HG03039 (cell line): ENCODE data around the gene AARS2.

Experiments used
- ATAC-seq: cut with Tn5 transposase; IDR thresholded peaks from one replicate; pipeline ENCODE4 v1.9.1; 2021; ENCODE audit warnings: mild to moderate bottlenecking, moderate library complexity; ENCODE audit not compliant: unreplicated experiment

Gene AARS2

GRCh38 chr6:44277763-44278162 lies 35.4 kb downstream of the AARS2 start:
- no peak for ATAC-seq

GRCh38 chr6:44276667-44277640 lies 36.2 kb downstream of the AARS2 start:
- ATAC-seq = no peak

GRCh38 chr6:44275749-44276648 lies 37.1 kb downstream of the AARS2 start:
- no peak for ATAC-seq

GRCh38 chr6:44275271-44275748 lies 37.8 kb downstream of the AARS2 start:
- ATAC-seq = no peak

- no peak for ATAC-seq
These were observed 39.5 kb downstream of the AARS2 start for GRCh38 chr6:44273617-44274016.

- no peak for ATAC-seq
These were observed 40.1 kb downstream of the AARS2 start for GRCh38 chr6:44272999-44273566.

- no peak for ATAC-seq
These were observed 40.6 kb downstream of the AARS2 start for GRCh38 chr6:44272529-44272928.

GRCh38 chr6:44271914-44272313 lies 41.2 kb downstream of the AARS2 start:
- ATAC-seq = no peak

- no peak for ATAC-seq
These were observed 41.8 kb downstream of the AARS2 start for GRCh38 chr6:44271406-44271723.

- ATAC-seq = no peak
These were observed 42.4 kb downstream of the AARS2 start for GRCh38 chr6:44270526-44271405.

- ATAC-seq = no peak
These were observed 43.1 kb downstream of the AARS2 start, which contains the start of gene TMEM151B for GRCh38 chr6:44269921-44270525. Gene TMEM151B (plus strand): TSS chr6:44270450. CDS start chr6:44270743, 293 bp downstream.

GRCh38 chr6:44269178-44269920 lies 43.8 kb downstream of the AARS2 start:
- no peak for ATAC-seq

GRCh38 chr6:44268095-44268628 lies 45.0 kb downstream of the AARS2 start:
- no peak for ATAC-seq

GRCh38 chr6:44267252-44267651 lies 45.9 kb downstream of the AARS2 start:
- no peak for ATAC-seq

- no peak for ATAC-seq
These were observed 46.8 kb downstream of the AARS2 start for GRCh38 chr6:44266347-44266746.

- no peak for ATAC-seq
These were observed 47.4 kb downstream of the AARS2 start for GRCh38 chr6:44265722-44266233.

- peak; percentile 39 for ATAC-seq
These were observed 48.0 kb downstream of the AARS2 start, which contains the start of gene NFKBIE for GRCh38 chr6:44265007-44265721. Gene NFKBIE (minus strand): TSS chr6:44265551. CDS start chr6:44265346, 205 bp downstream.
